COR-L47 (cell line): ENCODE measurements around the gene AOPEP.
"Not testable (repeated sequence)": the region's sequence is repeated elsewhere in the genome, so short reads cannot be mapped to it uniquely, and the experiment has no call there.

Experiments used
- DNase-seq: peaks from one replicate; lab custom pipeline; 2025; lab: John Stamatoyannopoulos, UW

AOPEP gene

GRCh38 chr9:94965631-94966030 lies 239.1 kb downstream of the AOPEP start:
- not testable (repeated sequence) for DNase-seq

GRCh38 chr9:94966046-94966445 lies 239.5 kb downstream of the AOPEP start:
- not testable (repeated sequence) for DNase-seq

- DNase-seq = no peak
These were observed 241.0 kb downstream of the AOPEP start for GRCh38 chr9:94967482-94967881.

GRCh38 chr9:94971378-94972131 lies 245.1 kb downstream of the AOPEP start:
- no peak for DNase-seq

- DNase-seq = no peak
These were observed 247.0 kb downstream of the AOPEP start for GRCh38 chr9:94973451-94973941.

GRCh38 chr9:94974154-94974879 lies 247.8 kb downstream of the AOPEP start:
- DNase-seq = no peak

GRCh38 chr9:94975480-94975879 lies 249.0 kb downstream of the AOPEP start:
- DNase-seq = no peak

GRCh38 chr9:94976077-94976476 lies 249.6 kb downstream of the AOPEP start:
- DNase-seq = no peak

- no peak for DNase-seq
These were observed 250.9 kb downstream of the AOPEP start for GRCh38 chr9:94977416-94977815.

- no peak for DNase-seq
These were observed 253.5 kb downstream of the AOPEP start for GRCh38 chr9:94979904-94980507.

- DNase-seq = no peak
These were observed 254.6 kb downstream of the AOPEP start for GRCh38 chr9:94980947-94981722.

GRCh38 chr9:94981723-94982090 lies 255.2 kb downstream of the AOPEP start:
- DNase-seq = no peak

- DNase-seq = no peak
These were observed 255.7 kb downstream of the AOPEP start for GRCh38 chr9:94982211-94982610.

GRCh38 chr9:94983552-94983951 lies 257.1 kb downstream of the AOPEP start:
- no peak for DNase-seq

- DNase-seq = no peak
These were observed 258.5 kb downstream of the AOPEP start for GRCh38 chr9:94984891-94985476.

GRCh38 chr9:94985649-94986048 lies 259.1 kb downstream of the AOPEP start:
- DNase-seq = no peak

- no peak for DNase-seq
These were observed 261.2 kb downstream of the AOPEP start for GRCh38 chr9:94987731-94988130.

GRCh38 chr9:94990897-94991561 lies 264.5 kb downstream of the AOPEP start:
- no peak for DNase-seq

- no peak for DNase-seq
These were observed 265.7 kb downstream of the AOPEP start for GRCh38 chr9:94991961-94992907.
